NB4 (cell line): ENCODE results near the gene CELSR1.

Experiments used
- CTCF ChIP-seq: IDR thresholded peaks from one replicate; pipeline ENCODE4 v1.5.1; 2012; ENCODE audit warnings: low read depth, low read length
- POLR2A ChIP-seq: IDR thresholded peaks from 2 replicates; pipeline ENCODE4 v1.6.1; 2011; ENCODE audit warnings: mild to moderate bottlenecking; ENCODE audit not compliant: insufficient read length; ENCODE audit errors: extremely low read depth
- TF ChIP-seq, protein P1 (sequence below): IDR thresholded peaks from 2 replicates; pipeline ENCODE4 v1.6.1; 2011; ENCODE audit warnings: low read depth, low read length

- no peak for TF ChIP-seq POLR2A
- peak; percentile 5 for TF ChIP-seq CTCF
- TF ChIP-seq, protein P1, sequence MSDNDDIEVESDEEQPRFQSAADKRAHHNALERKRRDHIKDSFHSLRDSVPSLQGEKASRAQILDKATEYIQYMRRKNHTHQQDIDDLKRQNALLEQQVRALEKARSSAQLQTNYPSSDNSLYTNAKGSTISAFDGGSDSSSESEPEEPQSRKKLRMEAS, result no peak
Measured at GRCh38 chr22:46537946-46538813, 760 bp upstream of the CELSR1 start.
